GM18520 (cell line): ENCODE measurements around the gene PSRC1.

ENCODE experiments used
- ATAC-seq: cut with Tn5 transposase; IDR thresholded peaks from one replicate; pipeline ENCODE4 v1.9.1; 2021; ENCODE audit not compliant: unreplicated experiment

Gene PSRC1

GRCh38 chr1:109248797-109249629, 33.9 kb downstream of the PSRC1 start, which contains the start of gene CELSR2:
Gene CELSR2, plus strand, starts transcription at chr1:109249539. Its CDS starts 541 bp downstream, at chr1:109250080.
- peak; percentile 58 for ATAC-seq

DNA sequence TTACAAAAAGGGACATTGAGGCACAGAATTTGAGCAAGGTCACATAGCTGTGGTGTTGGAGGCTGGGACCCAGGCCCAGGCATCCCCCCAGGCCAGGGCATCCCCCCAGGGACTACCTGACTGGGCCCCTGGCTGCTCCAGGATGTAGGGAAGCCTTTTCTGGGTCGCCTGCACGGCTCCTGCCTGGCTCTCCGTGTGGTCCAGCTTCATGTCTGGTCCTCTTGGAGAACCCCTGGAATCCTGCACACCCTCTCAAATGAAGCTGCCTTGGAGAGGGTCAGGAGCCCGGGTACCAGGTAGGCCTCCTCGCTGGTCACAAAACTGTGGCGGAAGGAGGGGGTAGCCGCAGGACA, 34.5 kb downstream of the PSRC1 start:
- no peak for ATAC-seq

DNA sequence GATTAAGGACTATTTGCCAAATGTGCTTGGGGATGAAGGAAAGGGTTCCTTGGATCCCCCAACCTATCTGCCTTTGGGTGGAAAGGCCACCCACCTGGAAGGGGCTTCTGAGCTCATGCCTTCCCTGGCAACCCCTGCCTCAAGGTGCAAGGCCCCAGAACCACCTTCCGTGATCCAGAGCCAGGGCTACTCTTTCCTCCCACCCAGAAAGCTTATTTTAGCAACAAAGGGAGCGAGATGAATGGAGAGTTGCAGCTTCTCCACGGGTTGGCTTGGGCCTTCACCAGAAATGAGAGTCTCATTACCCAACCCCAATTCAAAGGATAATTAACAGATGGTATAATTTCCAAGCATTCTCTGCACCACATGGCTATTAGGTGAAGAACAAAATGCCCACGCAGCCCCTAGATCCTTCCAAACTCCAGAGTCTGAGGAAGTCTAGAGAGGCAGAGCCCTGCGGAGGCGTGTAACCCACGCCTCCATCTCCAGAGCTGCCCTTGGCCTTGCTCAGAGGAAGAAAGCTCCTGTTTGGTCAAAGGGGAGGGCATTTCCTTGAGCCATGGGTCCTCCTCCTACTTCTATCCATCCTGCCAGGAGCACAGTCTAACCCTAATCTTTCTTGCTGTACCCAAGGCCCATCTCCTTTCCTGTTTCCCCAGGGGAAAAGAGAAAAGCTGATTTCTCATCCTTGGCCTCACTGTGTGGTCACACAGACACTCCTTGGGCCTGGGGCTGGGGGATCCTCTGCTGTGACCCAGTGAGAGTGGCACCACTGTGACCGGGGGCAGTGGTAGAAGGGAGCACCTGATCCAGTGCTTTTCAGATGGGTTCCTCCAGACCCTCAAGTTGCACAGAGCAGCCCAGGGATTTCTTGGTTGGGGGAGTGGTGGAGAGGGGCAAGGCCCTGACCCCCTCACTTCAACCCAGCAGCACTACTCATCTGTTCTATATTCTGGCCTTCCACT, 35.3 kb downstream of the PSRC1 start:
- no peak for ATAC-seq

GRCh38 chr1:109246141-109246551, 36.8 kb downstream of the PSRC1 start:
- ATAC-seq = no peak

DNA sequence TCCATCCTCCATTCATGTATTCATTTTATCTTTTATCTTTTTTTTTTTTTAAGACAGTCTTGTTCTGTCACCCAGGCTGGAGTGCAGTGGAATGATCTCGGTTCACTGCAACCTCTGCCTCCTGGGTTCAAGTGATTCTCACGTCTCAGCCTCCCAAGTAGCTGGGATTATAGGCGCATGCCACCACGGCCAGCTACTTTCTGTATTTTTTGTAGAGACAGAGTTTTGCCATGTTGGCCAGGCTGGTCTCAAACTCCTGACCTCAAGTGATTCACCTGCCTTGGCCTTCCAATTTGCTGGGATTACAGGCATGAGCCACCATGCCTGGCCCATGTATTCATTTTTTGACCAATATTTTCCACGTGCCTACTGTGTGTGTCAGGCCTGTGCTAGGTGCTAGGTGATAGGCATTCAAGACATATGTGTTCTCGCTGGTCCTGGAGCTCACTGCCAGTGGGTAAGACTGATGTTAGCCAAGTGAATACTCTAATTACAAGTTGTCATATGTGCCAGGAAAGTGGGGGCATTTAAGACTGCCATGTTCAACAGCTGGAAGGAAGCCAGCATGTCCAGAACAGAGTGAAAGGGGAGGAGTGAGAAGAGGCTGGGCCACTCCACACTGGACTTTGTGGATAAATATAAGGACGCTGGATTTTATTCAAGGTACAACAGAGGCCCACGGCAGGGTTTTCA, 38.9 kb downstream of the PSRC1 start:
- ATAC-seq = no peak

- ATAC-seq = no peak
Measured at GRCh38 chr1:109243221-109243620, 39.7 kb downstream of the PSRC1 start.

DNA sequence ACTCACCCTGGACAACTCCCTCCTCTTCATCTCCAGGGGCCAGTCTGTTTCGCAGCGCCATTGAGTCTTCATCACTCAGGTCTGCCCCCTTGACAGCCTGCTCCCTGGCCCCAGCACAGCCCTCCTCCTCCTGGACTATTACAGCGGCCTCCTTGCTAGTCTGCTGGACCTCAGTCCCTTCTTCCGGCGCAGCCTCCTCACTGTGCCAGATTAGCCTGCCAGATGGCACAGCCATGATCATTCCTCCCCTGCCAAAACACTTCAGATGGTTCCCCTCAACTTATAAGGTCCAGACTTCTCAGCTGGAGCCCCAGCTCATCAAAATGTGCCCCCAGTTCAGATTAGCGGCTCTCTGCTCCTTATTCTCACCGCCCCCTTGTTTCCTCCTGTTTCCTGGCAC, 40.6 kb downstream of the PSRC1 start:
- ATAC-seq = no peak

GRCh38 chr1:109241841-109242345, 41.1 kb downstream of the PSRC1 start:
- no peak for ATAC-seq

- no peak for ATAC-seq
Measured at GRCh38 chr1:109241344-109241743, 41.6 kb downstream of the PSRC1 start.

DNA sequence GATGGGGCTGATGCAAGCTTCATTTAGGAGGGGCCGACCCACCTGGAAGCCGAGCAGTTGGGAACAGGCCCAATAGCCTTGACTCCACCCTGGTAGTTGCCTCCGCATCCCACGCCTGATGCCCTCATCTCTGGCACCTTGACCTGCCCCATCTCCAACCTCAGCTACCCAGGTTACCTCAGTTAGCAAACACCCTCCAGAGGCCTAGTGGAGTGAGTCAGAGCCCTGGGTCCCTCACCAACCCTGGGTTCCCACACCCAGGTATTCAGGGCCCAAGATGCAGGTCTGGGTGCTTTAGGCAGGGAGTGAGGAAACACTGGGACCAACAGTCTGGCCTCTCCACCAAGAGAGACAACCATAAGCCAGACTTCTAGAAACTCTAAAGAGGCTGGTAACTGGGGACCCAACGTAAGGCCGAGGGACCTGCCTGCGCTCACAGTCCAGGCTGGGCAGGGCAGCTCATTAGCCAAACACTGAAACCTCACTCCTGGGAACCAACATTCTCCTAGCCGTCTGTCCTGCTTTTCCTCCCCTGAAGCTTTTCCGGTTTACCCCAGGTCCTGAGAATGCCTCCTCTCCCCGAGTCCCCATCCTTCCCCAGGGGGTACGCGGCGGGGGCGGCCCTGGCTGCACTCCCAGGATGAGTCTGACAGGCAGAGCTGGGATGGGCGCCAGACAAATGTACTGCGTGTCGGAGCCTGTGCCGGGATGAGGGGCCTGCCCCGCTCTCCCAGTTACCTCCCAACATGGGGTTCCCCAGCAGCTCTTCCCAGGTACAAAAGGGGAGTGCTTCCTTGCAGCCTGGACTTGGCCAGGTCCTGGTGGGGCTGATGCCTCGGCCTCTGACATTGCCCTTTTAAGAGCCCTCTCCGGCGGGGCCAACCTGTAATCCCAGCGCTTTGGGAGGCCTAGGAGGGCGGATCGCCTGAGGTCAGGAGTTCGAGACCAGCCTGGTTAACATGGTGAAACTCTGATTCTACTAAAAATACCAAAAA, 42.5 kb downstream of the PSRC1 start:
- ATAC-seq = no peak

- ATAC-seq = no peak
Measured at GRCh38 chr1:109239409-109240068, 43.4 kb downstream of the PSRC1 start.

GRCh38 chr1:109239047-109239408, 43.9 kb downstream of the PSRC1 start:
- no peak for ATAC-seq

DNA sequence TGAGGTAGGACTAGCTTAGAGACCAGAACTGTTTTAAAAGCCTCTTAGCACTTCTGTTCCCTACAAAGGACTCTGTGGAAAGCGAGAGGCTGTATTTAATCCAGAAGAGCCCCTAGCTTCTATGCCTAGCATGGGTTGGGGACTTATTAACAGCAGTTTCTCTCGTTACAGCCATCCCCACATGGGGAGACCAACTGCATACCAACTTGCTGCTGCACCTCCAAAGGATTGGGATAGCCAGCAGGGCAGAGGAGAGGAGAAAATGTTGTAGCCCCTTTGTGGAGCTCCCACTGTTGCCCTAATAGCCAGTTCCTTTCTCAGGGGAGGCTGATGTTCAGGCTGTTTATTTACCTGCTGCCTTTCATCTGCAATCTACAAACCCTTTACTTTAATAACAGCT, 44.6 kb downstream of the PSRC1 start:
- no peak for ATAC-seq

DNA sequence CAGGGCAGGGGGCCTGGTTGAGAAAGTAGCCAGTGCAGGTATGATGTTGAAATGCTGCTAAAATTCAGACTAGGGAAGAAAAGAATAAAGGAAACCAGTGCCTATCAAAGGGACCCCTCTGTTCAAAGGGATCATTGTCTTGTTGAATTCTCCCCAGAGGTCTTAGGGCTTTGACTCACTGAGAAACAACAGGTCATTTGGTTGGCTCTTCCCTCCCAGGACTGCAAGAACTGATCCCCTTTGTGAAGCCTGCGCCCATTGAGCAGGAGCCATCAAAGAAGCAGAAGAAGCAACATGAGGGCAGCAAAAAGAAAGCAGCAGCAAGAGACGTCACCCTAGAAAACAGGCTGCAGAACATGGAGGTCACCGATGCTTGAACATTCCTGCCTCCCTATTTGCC, 45.4 kb downstream of the PSRC1 start:
- ATAC-seq = no peak

DNA sequence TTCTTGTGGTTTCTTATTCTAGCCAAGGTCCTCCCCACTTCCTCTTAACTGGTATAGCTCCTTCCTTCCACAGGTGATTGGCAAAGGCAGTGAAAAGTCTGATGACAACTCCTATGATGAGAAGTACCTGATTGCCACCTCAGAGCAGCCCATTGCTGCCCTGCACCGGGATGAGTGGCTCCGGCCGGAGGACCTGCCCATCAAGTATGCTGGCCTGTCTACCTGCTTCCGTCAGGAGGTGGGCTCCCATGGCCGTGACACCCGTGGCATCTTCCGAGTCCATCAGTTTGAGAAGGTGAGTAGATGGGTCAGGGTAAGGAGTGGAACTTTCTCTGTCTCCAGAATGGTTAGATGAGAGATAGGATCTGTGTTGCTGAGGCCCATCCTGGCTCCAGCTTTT, 47.8 kb downstream of the PSRC1 start:
- ATAC-seq = no peak

DNA sequence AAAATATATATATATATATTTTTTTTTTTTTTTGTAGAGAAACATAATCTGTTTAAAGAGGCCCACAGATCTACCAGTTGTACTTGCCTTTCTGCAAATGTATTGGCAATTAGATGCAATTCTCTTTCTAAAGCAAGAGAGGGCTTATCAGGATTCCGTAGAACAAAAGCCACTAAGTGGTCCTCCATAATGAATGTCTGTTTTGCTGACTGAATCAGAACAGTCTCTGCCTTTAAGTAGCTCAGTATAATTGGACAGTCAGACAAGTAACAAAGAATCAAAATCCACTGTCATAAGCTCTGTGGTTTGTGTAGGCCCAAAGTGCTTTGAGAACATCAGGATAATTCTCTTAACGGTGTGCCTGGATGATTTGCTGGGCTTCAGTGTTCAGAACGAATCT, 51.9 kb downstream of the PSRC1 start:
- ATAC-seq = no peak
